Measurements from ENCODE around the gene TTC8.
A peak's percentile ranks its signal among the peaks of the same experiment; 100 is the strongest.
"Not testable (repeated sequence)": the region's sequence is repeated elsewhere in the genome, so short reads cannot be mapped to it uniquely, and the experiment has no call there.

Gene TTC8

GRCh38 chr14:88824314-88825077 lies at the start of gene TTC8:
Gene TTC8, plus strand, starts transcription at chr14:88824651. Its CDS starts 57 bp downstream, at chr14:88824708.
- peak; percentile 89 for DNase-seq

DNA sequence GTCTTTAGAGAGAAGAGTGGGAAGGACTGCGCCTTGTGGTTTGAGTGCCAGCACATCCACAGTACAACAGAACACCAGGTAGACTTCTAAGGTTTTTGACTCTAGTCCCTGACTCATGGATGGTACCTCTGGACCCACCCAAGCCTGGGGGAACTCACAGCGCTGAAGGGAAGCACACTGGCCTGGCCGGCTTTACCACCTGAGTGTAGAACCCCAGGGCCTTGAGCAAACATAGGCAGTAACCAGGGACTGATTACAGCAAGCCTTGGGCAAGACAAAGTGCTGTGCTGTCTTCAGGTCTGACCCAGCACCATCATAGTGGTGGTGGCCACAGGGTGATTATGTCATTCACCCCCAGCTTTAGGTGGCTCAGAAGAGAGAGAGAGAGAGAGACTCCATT lies 48.9 kb upstream of the TTC8 start:
- DNase-seq: no peak

GRCh38 chr14:88785911-88786310 lies 38.5 kb upstream of the TTC8 start:
- DNase-seq: no peak

DNA sequence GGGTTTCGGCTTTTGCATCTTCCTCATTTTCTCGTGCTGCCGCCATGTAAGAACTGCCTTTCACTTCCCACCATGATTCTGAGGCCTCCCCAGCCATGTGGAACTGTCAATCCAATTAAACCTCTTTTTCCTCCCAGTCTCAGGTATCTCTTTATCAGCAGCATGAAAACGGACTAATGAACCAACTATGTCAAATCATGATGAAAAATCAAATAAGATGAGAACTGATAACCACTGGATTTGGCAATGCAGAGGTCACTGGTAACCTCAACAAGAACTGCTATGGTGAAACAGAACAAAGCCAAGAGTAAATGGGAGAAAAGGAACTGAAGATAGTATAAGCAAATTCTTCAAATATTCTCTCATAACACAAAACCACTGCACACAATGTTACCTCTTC lies 37.7 kb upstream of the TTC8 start:
- DNase-seq: no peak

DNA sequence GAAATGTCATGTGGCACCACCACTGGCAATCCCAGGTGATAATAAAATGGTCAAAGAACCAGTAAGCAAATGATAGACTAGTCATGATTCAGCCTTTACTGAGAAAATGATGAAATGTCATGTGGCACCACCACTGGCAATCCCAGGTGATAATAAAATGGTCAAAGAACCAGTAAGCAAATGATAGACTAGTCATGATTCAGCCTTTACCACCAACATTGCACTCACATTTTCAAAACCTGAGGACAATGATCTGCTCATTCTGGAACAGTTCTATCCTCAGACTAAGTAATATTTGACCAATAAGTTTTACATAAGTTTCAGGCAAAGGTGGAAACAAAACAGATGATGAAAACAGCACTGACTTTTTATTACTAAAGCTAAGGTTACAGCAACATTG lies 34.9 kb upstream of the TTC8 start:
- DNase-seq: not testable (repeated sequence)

GRCh38 chr14:88790501-88791251 lies 33.8 kb upstream of the TTC8 start:
- no peak for DNase-seq

- DNase-seq: no peak
Measured at GRCh38 chr14:88791252-88791621, 33.2 kb upstream of the TTC8 start.

- peak; percentile 37 for DNase-seq
Measured at GRCh38 chr14:88791629-88792472, 32.6 kb upstream of the TTC8 start.

DNA sequence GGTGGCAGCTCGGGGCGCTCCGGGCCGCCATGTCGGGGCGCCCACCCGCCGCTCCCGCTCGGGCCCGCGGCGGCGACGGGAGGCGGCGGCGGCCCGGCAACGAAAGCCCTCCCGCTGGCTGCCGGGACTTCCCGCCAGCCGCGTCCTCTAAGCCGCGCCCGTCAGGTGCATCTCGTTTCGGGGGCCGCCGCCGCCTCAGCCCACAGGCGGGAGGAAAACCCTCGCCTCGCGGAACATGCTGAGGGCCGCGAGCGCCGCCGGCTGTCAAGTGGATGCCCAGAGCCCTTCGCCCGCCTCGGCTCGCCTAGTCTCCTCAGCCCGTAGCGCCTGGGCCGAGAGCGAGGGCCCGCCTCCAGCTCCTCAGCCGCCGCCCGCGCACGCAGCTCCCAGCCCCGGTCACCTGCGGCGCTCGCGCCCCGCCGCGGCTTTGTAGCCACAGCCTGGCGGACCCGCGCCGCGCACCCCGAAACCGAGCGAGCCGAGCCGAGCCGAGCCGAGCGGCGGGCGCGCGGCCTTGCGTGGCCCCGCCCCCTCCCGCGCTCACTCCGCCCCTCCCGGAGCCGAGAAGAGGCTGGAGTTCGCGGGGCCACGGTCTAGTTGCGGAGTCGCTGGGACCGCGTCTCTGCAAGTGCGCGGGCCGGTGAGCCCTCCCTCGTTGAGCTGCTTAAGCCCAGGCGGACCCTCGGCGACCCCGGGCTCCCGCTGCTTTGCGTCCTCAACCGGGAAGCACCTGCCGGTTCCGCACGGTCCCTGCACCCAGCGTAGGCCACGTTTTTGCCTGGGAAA lies 31.8 kb upstream of the TTC8 start, which contains the start of gene EML5:
TSS of gene EML5 (minus strand) at position 481 of the 786 bp plus-strand sequence. CDS start at position 31, 450 bp downstream.
- DNase-seq: peak; percentile 83

GRCh38 chr14:88793259-88793625 lies 31.2 kb upstream of the TTC8 start:
- no peak for DNase-seq

- DNase-seq: peak; percentile 50
Measured at GRCh38 chr14:88798156-88798555, 26.3 kb upstream of the TTC8 start.

GRCh38 chr14:88799522-88799921 lies 24.9 kb upstream of the TTC8 start:
- DNase-seq: no peak

DNA sequence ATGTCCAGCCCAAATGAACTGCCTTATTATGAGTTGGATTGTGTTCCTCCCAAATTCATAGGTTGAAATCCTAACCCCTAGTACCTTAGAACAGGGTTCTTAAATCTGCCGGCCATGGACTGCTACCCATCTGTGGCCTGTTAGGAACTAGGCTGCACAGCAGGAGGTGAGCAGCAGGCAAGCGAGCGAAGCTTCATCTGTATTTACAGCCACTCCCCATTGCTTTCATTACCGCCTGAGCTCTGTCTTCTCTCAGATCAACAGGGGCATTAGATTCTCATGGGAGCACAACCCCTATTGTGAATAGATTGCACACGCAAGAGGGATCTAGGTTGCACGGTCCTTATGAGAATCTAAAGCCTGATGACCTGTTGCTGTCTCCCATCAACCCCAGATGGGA lies 21.9 kb upstream of the TTC8 start:
- no peak for DNase-seq

- no peak for DNase-seq
Measured at GRCh38 chr14:88804035-88804434, 20.4 kb upstream of the TTC8 start.

- DNase-seq: no peak
Measured at GRCh38 chr14:88804477-88804876, 20.0 kb upstream of the TTC8 start.

- DNase-seq: no peak
Measured at GRCh38 chr14:88808359-88808758, 16.1 kb upstream of the TTC8 start.

DNA sequence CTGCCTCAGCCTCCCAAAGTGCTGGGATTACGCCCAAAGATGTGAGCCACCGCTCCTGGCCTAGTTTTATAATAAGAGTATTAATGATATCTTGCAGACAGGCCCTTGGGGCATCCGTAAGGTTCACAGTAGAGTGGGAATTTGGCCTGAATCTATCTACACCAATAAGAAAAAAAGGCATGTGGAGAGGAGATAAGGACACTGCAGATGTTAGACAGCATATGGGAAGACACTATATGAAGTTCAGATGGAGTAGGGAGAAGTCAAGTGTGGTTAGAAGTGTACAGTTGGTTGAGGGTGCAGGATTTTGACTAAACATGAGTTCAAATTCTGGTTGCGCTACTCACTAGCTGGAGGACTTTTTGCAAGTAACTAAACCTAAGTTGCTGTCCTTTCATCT lies 8.5 kb upstream of the TTC8 start:
- DNase-seq: no peak

DNA sequence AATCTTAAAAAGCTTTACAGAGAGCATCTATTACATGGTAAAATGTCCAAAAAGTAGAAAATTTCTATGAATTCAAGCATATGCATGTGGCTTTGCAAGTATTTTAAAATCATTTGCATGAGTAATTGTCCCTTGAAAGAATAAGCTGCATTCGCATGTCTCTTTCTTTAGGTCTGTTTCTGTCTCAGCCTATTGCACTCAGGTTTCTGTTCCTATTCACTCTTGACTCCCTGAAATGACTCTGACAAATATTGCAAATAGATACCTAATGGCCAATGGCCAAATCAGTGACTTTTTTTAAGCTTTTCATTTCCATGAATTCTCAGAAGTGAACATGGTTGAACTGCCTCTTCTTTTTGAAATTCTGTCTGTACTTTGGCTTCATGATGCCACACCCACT lies 6.4 kb upstream of the TTC8 start:
- no peak for DNase-seq

DNA sequence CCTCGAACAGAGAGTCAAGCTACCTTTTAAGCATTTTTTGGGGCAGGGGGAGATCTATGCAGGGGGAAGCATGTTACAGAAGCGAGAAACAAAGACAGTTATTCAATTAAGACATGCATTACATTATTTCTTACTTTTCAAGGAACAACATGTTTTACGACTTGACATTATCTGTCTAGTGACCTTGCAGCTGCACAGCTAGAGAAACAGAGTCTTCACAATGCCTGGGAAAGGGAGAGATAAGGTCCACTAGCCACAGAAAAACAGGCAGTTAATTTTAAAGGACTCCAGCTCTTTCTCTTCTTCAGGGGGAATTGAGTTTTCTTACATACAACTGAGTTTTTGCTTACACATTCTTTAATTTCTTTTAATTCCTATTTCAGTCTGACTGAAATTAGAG lies 4.8 kb upstream of the TTC8 start:
- not testable (repeated sequence) for DNase-seq

GRCh38 chr14:88821378-88821777 lies 3.1 kb upstream of the TTC8 start:
- DNase-seq: no peak

DNA sequence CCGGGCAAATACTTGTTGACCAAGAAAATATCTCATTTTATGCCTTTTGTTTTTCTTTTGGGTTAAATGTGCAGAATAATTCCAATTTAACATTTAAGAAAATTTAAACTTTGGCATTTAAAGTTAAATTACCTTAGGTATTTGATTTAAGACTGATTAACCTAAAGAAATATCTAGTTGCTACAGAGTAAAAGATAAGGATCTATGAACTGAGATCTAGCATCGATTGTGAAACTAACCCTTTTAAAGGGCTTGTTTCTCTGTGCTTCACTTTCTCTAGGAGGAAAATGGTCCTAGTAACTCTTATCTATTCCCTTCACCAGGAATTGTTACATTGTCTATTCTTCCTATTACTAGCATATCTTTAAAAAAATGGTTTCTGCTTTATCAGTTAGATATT lies 2.6 kb upstream of the TTC8 start:
- DNase-seq: no peak

- DNase-seq: no peak
Measured at GRCh38 chr14:88823968-88824313, 510 bp upstream of the TTC8 start.

GRCh38 chr14:88825078-88825458 lies 617 bp downstream of the TTC8 start:
- DNase-seq: no peak

Measured in COR-L47 (cell line).